Esophagus squamous epithelium (tissue), 4 donors: ENCODE data around the gene NFIB.

Experiments
- POLR2A ChIP-seq, 4 donors: fragments of 450-650 bp; IDR thresholded peaks; one replicate each; pipeline ENCODE4 v1.6.1; 2017; ENCODE audit warnings: antibody characterized with exemption in 4 of 4, mild to moderate bottlenecking in 4 of 4, moderate library complexity in 3 of 4
- TF ChIP-seq, protein P1 (sequence below), 6 experiments: fragments of 450-650 bp in 4 of 6; fragments of 200-600 bp in 2 of 6; sonication (generic) in 2 of 6; IDR thresholded peaks; one replicate each; pipeline ENCODE4 v1.5.1; 2016 to 2019; ENCODE audit warnings: antibody characterized with exemption in 6 of 6, mild to moderate bottlenecking in 4 of 6, moderate library complexity in 4 of 6

DNA sequence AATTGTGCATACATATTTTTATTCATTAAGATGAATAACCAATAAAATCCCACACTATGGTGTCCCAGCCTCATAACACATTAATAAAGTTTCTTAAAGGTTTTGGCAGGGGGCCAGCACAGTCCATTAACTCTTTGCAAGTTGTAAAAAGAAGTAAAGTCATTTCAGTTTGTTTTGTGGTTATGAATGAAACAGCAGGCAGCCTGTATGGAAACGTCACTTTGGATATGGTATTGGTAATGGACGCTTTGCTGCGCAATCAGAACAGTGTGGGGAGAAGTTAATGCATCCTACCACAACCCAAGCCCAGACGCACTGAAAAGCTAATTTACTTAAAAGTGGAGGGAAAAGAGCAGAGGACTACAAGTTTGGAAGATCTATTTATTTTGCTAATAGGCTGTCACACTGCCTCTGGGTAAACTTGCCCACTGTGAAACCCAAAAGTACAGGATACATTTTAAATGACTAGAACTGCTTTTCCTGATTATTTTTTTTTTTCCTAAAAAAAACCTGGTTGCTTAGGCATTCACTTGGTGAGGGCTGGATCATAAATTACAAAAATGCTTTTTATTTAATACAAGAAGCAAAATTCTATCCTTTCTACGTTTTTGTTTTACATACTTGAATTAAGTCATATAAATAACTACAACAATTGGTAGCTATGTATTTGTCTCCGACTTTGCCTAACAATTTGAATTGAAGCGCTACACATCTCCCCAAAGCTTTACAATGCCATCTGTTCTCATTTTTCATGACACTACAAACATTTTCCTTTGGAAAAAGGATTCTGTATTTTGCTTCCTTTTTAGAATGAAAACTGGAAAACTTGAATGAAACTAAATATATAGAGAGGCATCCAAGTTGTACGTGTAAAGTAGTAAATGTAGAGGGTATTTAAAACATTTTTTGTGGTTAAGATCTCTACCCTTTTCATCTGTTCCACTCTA, 104.3 kb downstream of the NFIB start:
- TF ChIP-seq, protein P1, sequence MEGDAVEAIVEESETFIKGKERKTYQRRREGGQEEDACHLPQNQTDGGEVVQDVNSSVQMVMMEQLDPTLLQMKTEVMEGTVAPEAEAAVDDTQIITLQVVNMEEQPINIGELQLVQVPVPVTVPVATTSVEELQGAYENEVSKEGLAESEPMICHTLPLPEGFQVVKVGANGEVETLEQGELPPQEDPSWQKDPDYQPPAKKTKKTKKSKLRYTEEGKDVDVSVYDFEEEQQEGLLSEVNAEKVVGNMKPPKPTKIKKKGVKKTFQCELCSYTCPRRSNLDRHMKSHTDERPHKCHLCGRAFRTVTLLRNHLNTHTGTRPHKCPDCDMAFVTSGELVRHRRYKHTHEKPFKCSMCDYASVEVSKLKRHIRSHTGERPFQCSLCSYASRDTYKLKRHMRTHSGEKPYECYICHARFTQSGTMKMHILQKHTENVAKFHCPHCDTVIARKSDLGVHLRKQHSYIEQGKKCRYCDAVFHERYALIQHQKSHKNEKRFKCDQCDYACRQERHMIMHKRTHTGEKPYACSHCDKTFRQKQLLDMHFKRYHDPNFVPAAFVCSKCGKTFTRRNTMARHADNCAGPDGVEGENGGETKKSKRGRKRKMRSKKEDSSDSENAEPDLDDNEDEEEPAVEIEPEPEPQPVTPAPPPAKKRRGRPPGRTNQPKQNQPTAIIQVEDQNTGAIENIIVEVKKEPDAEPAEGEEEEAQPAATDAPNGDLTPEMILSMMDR (IDR thresholded peaks at IDR 0.05): no peak
- no peak for TF ChIP-seq POLR2A (IDR thresholded peaks at IDR 0.05)
